Adipocyte (in vitro differentiated cells): ENCODE data around the gene SZRD1.

Experiments
- DNase-seq: peaks from one replicate; pipeline ENCODE4 v3.0.0-alpha.2; 2015; ENCODE audit warnings: low read depth
- H3K27me3 ChIP-seq: replicated peaks from 2 replicates; pipeline ENCODE4 v1.7.0; 2013; ENCODE audit warnings: mild to moderate bottlenecking, low read length, moderate library complexity; ENCODE audit not compliant: control insufficient read depth, insufficient read depth
- H3K36me3 ChIP-seq: 2 replicates; pipeline ENCODE4 v1.7.0; 2013; ENCODE audit warnings: low read length, mild to moderate bottlenecking, moderate library complexity; ENCODE audit not compliant: control insufficient read depth, insufficient read depth, severe bottlenecking
- H3K4me1 ChIP-seq: 2 replicates; pipeline ENCODE4 v1.7.0; 2013; ENCODE audit warnings: mild to moderate bottlenecking, low read length, moderate library complexity; ENCODE audit not compliant: control insufficient read depth, insufficient read depth
- H3K4me3 ChIP-seq: 2 replicates; pipeline ENCODE4 v1.7.0; 2013; ENCODE audit warnings: mild to moderate bottlenecking, low read length, moderate library complexity
- H3K9ac ChIP-seq: 2 replicates; pipeline ENCODE4 v1.7.0; 2013; ENCODE audit warnings: mild to moderate bottlenecking, low read length, moderate library complexity
- H3K9me3 ChIP-seq: 2 replicates; pipeline ENCODE4 v1.7.0; 2013; ENCODE audit warnings: mild to moderate bottlenecking, low read length, moderate library complexity; ENCODE audit not compliant: control insufficient read depth

The SZRD1 gene

GRCh38 chr1:16442265-16442664 lies 75.2 kb downstream of the SZRD1 start:
- Histone ChIP-seq H3K4me3 (no peak overlapping the region), H3K36me3 (peaks cover 36% of the 10 kb centered on the region), H3K4me1 (peaks cover 13% of the 10 kb centered on the region), H3K9ac (peak overlapping the region; percentile 17), H3K9me3 (no peaks in the 10 kb centered on the region), H3K27me3 (no peaks in the 10 kb centered on the region)
- DNase-seq: no peak

GRCh38 chr1:16442941-16443340 lies 75.9 kb downstream of the SZRD1 start:
- no peak for DNase-seq
- H3K4me3 ChIP-seq: no peak overlapping the region
- H3K27me3 ChIP-seq: no peaks in the 10 kb centered on the region
- H3K36me3 ChIP-seq: peaks cover 43% of the 10 kb centered on the region
- no peaks in the 10 kb centered on the region for H3K9me3 ChIP-seq
- peak overlapping the region; percentile 39 for H3K9ac ChIP-seq
- H3K4me1 ChIP-seq: peaks cover 13% of the 10 kb centered on the region

GRCh38 chr1:16443975-16444770 lies 77.1 kb downstream of the SZRD1 start:
- DNase-seq: no peak
- peak overlapping the region; percentile 24 for H3K9ac ChIP-seq
- H3K36me3 ChIP-seq: peaks cover 55% of the 10 kb centered on the region
- no peak overlapping the region for H3K4me3 ChIP-seq
- peaks cover 13% of the 10 kb centered on the region for H3K4me1 ChIP-seq
- no peaks in the 10 kb centered on the region for H3K27me3 ChIP-seq
- no peaks in the 10 kb centered on the region for H3K9me3 ChIP-seq

- H3K4me3 ChIP-seq: no peak overlapping the region
- no peak overlapping the region for H3K9ac ChIP-seq
- no peak for DNase-seq
- no peaks in the 10 kb centered on the region for H3K27me3 ChIP-seq
- peaks cover 64% of the 10 kb centered on the region for H3K36me3 ChIP-seq
- H3K9me3 ChIP-seq: no peaks in the 10 kb centered on the region
- peaks cover 13% of the 10 kb centered on the region for H3K4me1 ChIP-seq
These were observed 78.0 kb downstream of the SZRD1 start for GRCh38 chr1:16445052-16445451.

GRCh38 chr1:16446116-16446515 lies 79.1 kb downstream of the SZRD1 start:
- Histone ChIP-seq H3K27me3 (no peaks in the 10 kb centered on the region), H3K4me1 (peaks cover 10% of the 10 kb centered on the region), H3K4me3 (no peak overlapping the region), H3K9me3 (no peaks in the 10 kb centered on the region), H3K36me3 (peaks cover 75% of the 10 kb centered on the region), H3K9ac (no peak overlapping the region)
- no peak for DNase-seq

GRCh38 chr1:16447641-16448040 lies 80.6 kb downstream of the SZRD1 start:
- H3K36me3 ChIP-seq: peaks cover 88% of the 10 kb centered on the region
- no peaks in the 10 kb centered on the region for H3K27me3 ChIP-seq
- H3K9ac ChIP-seq: no peak overlapping the region
- H3K4me1 ChIP-seq: peaks cover 4% of the 10 kb centered on the region
- no peak for DNase-seq
- H3K9me3 ChIP-seq: no peaks in the 10 kb centered on the region
- H3K4me3 ChIP-seq: no peak overlapping the region
